ENCODE results near the gene NCKAP5L. TPM values are rescaled to one million over a fixed set of nuclear protein-coding genes. Genes with fewer than 3 reads are reported as not detected.

The NCKAP5L gene
- polyA plus RNA-seq, 2 of the 4 experiments (the other 2 are of a cell fraction): 3.0 to 8.5 TPM

GRCh38 chr12:49823350-49823749 lies 4.9 kb downstream of the NCKAP5L start:
- no peak for DNase-seq (ENCODE audit: low read depth in 1 of 2, low spot score in 1 of 2)
- ChIA-PET POLR2A (no interaction called here), CTCF (interaction anchor here (1.0 to 1.2 kb wide), 3 partner anchors 13 to 143 kb away, joined by 3 to 5 read pairs (median 4); no protein-coding TSS in a partner anchor)
- ATAC-seq: no peak
- Histone ChIP-seq H3K4me1 (peaks cover 10% of the 10 kb centered on the region; the same call in 2 of the 3 replicates), H3K27ac (no peak overlapping the region), H3K4me2 (no peak overlapping the region), H3K4me3 (no peak overlapping the region), H3K9me3 (no peaks in the 10 kb centered on the region)
- 83% methylated on average over 1 of the region's 1 CpG for WGBS (ENCODE audit: missing lambda C conversion rate)
- no peak for TF ChIP-seq FOSL2 (IDR thresholded peaks at IDR 0.05)
- TF ChIP-seq FOSL2 (CRISPR knock-in tag; IDR thresholded peaks at IDR 0.05): no peak
- FAIRE-seq: no peak

GRCh38 chr12:49821373-49822287 lies 6.6 kb downstream of the NCKAP5L start:
- TF ChIP-seq E2F6 (IDR thresholded peaks at IDR 0.05; ENCODE audit: borderline replicate concordance, low read depth) (no peak), JUN (IDR thresholded peaks at IDR 0.05) (no peak), FOXS1 (CRISPR knock-in tag; IDR thresholded peaks at IDR 0.05) (no peak), NR3C1 (IDR thresholded peaks at IDR 0.05) (no peak), ESRRA (IDR thresholded peaks at IDR 0.05; ENCODE audit: borderline replicate concordance, low read length) (no peak), CHD4 (IDR thresholded peaks at IDR 0.05; ENCODE audit: borderline replicate concordance) (no peak), GATA3 (IDR thresholded peaks at IDR 0.05; ENCODE audit: borderline replicate concordance) (no peak), ZSCAN20 (CRISPR knock-in tag; IDR thresholded peaks at IDR 0.05) (no peak), MYC (IDR thresholded peaks at IDR 0.05; ENCODE audit: borderline replicate concordance, low read length) (no peak), BCL3 (IDR thresholded peaks at IDR 0.05) (no peak)
- H3K4me3 ChIP-seq: no peak overlapping the region
- DNase-seq (ENCODE audit: low read depth in 1 of 2, low spot score in 1 of 2) (no peak), FAIRE-seq (no peak), ATAC-seq (no peak)
- H3K4me1 ChIP-seq: peaks cover 4% of the 10 kb centered on the region; the same call in 1 of the 3 replicates
- ChIA-PET POLR2A (no interaction called here), CTCF (interaction anchor here (1.1 to 4.1 kb wide), 6 partner anchors 10 to 124 kb away, joined by 3 to 16 read pairs (median 5); no protein-coding TSS in a partner anchor)
- no peak overlapping the region for H3K4me2 ChIP-seq
- 93% methylated on average over 10 of the region's 10 CpGs for WGBS (ENCODE audit: missing lambda C conversion rate)
- H3K9me3 ChIP-seq: no peaks in the 10 kb centered on the region
- H3K27ac ChIP-seq: no peak overlapping the region

GRCh38 chr12:49819786-49820185 lies 8.4 kb downstream of the NCKAP5L start:
- H3K9me3 ChIP-seq: no peaks in the 10 kb centered on the region
- H3K4me3 ChIP-seq: no peak overlapping the region
- FAIRE-seq (no peak), ATAC-seq (peak in 1 of 2 experiments; percentile 17; a peak in 1 of 6 replicates), DNase-seq (ENCODE audit: low read depth in 1 of 2, low spot score in 1 of 2) (no peak)
- ChIA-PET POLR2A (interaction anchor here (0.6 to 1.2 kb wide), 4 partner anchors 9 to 201 kb away, joined by 4 to 6 read pairs (median 4); partner anchors contain the start of gene BCDIN3D), CTCF (interaction anchor here (0.6 to 4.1 kb wide), 8 partner anchors 9 to 251 kb away, joined by 3 to 16 read pairs (median 4); partner anchors contain the start of gene TMBIM6)
- 57% methylated on average over 2 of the region's 2 CpGs for WGBS (ENCODE audit: missing lambda C conversion rate)
- H3K4me2 ChIP-seq: no peak overlapping the region
- no peak overlapping the region for H3K27ac ChIP-seq
- no peaks in the 10 kb centered on the region for H3K4me1 ChIP-seq
- TF ChIP-seq KDM5A (IDR thresholded peaks at IDR 0.05) (no peak), BHLHE40 (IDR thresholded peaks at IDR 0.05; ENCODE audit: low read depth, low read length) (no peak), CTCF (IDR thresholded peaks at IDR 0.05) (no peak), POLR2A (IDR thresholded peaks at IDR 0.05; ENCODE audit: low read length) (no peak), HES2 (IDR thresholded peaks at IDR 0.05) (no peak), HEYL (CRISPR knock-in tag; IDR thresholded peaks at IDR 0.05) (no peak), PBX3 (IDR thresholded peaks at IDR 0.05) (no peak), NR3C1 (IDR thresholded peaks at IDR 0.05) (no peak), ELK1 (IDR thresholded peaks at IDR 0.05; ENCODE audit: low read depth, low read length) (no peak), REST (IDR thresholded peaks at IDR 0.05) (no peak), E2F6 (IDR thresholded peaks at IDR 0.05; ENCODE audit: borderline replicate concordance, low read depth) (no peak)

All from A549 (cell line).